Caco-2 (cell line): ENCODE measurements around the gene C1orf35. TPM values are rescaled to one million over a fixed set of nuclear protein-coding genes. Genes with fewer than 3 reads are reported as not detected.

Experiments used
- Bru-seq: library from RNA; stranded (reverse); fragments of 400-500 nt; gene quantifications from one replicate; lab custom pipeline; 2021; lab: Mats Ljungman, UMichigan
- BruChase-seq, 2 experiments: library from RNA; stranded (reverse); fragments of 400-500 nt; gene quantifications; one replicate each; lab custom pipeline; 2021; lab: Mats Ljungman, UMichigan
- BruUV-seq: library from RNA; stranded (reverse); fragments of 400-500 nt; replicated peaks from 2 replicates; lab custom pipeline; 2021; lab: Mats Ljungman, UMichigan
- CTCF ChIA-PET: fragments of 300-600 bp; sonication (Branson Sonifier 250); formaldehyde crosslinking; loops from one replicate; lab custom pipeline; 2022; ENCODE audit warnings: antibody characterized with exemption; lab: Charles Lee
- POLR2A ChIA-PET: fragments of 300-600 bp; sonication (Branson Sonifier 250); formaldehyde crosslinking; loops from one replicate; lab custom pipeline; 2022; ENCODE audit warnings: antibody characterized with exemption; lab: Charles Lee
- DNase-seq, 2 experiments: peaks; one replicate each; pipeline versions ENCODE4 v3.0.0 to v3.0.0-alpha.2; 2020 to 2022
- H3K27me3 ChIP-seq: replicated peaks from 2 replicates; pipeline ENCODE4 v1.6.0; 2011; ENCODE audit warnings: low read length; ENCODE audit not compliant: control insufficient read depth, insufficient read depth
- H3K36me3 ChIP-seq: 2 replicates; pipeline ENCODE4 v1.5.1; 2011; ENCODE audit warnings: low read length; ENCODE audit not compliant: control insufficient read depth, insufficient read depth
- H3K4me1 ChIP-seq: fragments of 250-450 bp; sonication (Bioruptor Pico); 2 replicates; pipeline ENCODE4 v1.5.1; 2020; ENCODE audit warnings: mild to moderate bottlenecking
- H3K4me3 ChIP-seq: 2 replicates; pipeline ENCODE4 v1.5.1; 2011; ENCODE audit warnings: low read depth, mild to moderate bottlenecking, control low read depth, low read length
- H3K9me3 ChIP-seq: fragments of 250-450 bp; sonication (Bioruptor Pico); 2 replicates; pipeline ENCODE4 v1.5.1; 2020; ENCODE audit warnings: mild to moderate bottlenecking, moderate library complexity
- H3K27ac Mint-ChIP-seq: one replicate; pipeline ENCODE4 v1.8.0; 2022; ENCODE audit warnings: mixed read lengths; ENCODE audit not compliant: unreplicated experiment
- H3K27me3 Mint-ChIP-seq: one replicate; pipeline ENCODE4 v1.8.0; 2022; ENCODE audit warnings: mixed read lengths; ENCODE audit not compliant: insufficient read depth, unreplicated experiment
- H3K36me3 Mint-ChIP-seq: one replicate; pipeline ENCODE4 v1.8.0; 2022; ENCODE audit warnings: mild to moderate bottlenecking, mixed read lengths; ENCODE audit not compliant: insufficient read depth, unreplicated experiment
- H3K4me1 Mint-ChIP-seq: one replicate; pipeline ENCODE4 v1.8.0; 2022; ENCODE audit warnings: low read depth, mixed read lengths; ENCODE audit not compliant: unreplicated experiment
- H3K4me3 Mint-ChIP-seq: one replicate; pipeline ENCODE4 v1.8.0; 2022; ENCODE audit warnings: mild to moderate bottlenecking, moderate library complexity, mixed read lengths; ENCODE audit not compliant: unreplicated experiment
- H3K9me3 Mint-ChIP-seq: one replicate; pipeline ENCODE4 v1.8.0; 2022; ENCODE audit warnings: mixed read lengths; ENCODE audit not compliant: unreplicated experiment
- intact Hi-C: fragments of 100-400 bp; cut with micrococcal nuclease; formaldehyde crosslinking; loops from one replicate; pipeline ENCODE4 v1.10.0; 2022; ENCODE audit not compliant: unreplicated experiment
- long read RNA-seq: library from polyadenylated mRNA; stranded (forward); transcript quantifications from one replicate; pipeline ENCODE4 v2.0.0, GENCODE V29; 2022
- total RNA-seq: library from RNA; stranded (reverse); gene quantifications from 2 replicates; pipeline ENCODE4 v1.2.3, GENCODE V29; 2022
- TF ChIP-seq, protein P1 (sequence below), 2 experiments: fragments of 200-600 bp in 1 of 2; IDR thresholded peaks; 1 replicate in 1 of 2; 2 replicates in 1 of 2; pipeline versions ENCODE4 v1.5.1 to v1.8.0; 2011 to 2022; ENCODE audit warnings: antibody characterized with exemption in 1 of 2, control low read depth in 1 of 2, inconsistent platforms in 1 of 2, low read depth in 1 of 2, low read length in 1 of 2, mild to moderate bottlenecking in 1 of 2, moderate library complexity in 1 of 2; ENCODE audit not compliant: insufficient read depth in 1 of 2, severe bottlenecking in 1 of 2, unreplicated experiment in 1 of 2

Gene C1orf35
- total RNA-seq (34.2 and 34.5 TPM in 2 replicates), Bru-seq, nascent RNA (percentile 71 among the genes with signal in this experiment), BruChase-seq, experiment 1, labeled RNA remaining after a 2-hour chase (percentile 91 among the genes with signal in this experiment), BruChase-seq, experiment 2, labeled RNA remaining after a 6-hour chase (percentile 87 among the genes with signal in this experiment)
- long read RNA-seq, transcript C1orf35-201 (8 exons, 1,427 nt) = major isoform, 64 of 119 reads
- long read RNA-seq, partial matches to known transcripts = 7 of 119 reads
- long read RNA-seq, other reads (novel, unspliced or antisense) = 44 of 119 reads

GRCh38 chr1:228102791-228103620 is at the start of gene C1orf35:
Gene C1orf35, minus strand, starts transcription at chr1:228103325. Its CDS starts 98 bp downstream, at chr1:228103227.
- H3K4me1 ChIP-seq = peaks cover 23% of the 10 kb centered on the region
- peak within 1 kb of the TSS; percentile 98 for H3K4me3 ChIP-seq
- peaks cover 4% of the 10 kb centered on the region; the same call in 1 of the 2 replicates for H3K36me3 ChIP-seq
- TF ChIP-seq, protein P1, sequence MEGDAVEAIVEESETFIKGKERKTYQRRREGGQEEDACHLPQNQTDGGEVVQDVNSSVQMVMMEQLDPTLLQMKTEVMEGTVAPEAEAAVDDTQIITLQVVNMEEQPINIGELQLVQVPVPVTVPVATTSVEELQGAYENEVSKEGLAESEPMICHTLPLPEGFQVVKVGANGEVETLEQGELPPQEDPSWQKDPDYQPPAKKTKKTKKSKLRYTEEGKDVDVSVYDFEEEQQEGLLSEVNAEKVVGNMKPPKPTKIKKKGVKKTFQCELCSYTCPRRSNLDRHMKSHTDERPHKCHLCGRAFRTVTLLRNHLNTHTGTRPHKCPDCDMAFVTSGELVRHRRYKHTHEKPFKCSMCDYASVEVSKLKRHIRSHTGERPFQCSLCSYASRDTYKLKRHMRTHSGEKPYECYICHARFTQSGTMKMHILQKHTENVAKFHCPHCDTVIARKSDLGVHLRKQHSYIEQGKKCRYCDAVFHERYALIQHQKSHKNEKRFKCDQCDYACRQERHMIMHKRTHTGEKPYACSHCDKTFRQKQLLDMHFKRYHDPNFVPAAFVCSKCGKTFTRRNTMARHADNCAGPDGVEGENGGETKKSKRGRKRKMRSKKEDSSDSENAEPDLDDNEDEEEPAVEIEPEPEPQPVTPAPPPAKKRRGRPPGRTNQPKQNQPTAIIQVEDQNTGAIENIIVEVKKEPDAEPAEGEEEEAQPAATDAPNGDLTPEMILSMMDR (IDR thresholded peaks at IDR 0.05; ENCODE audit: insufficient read depth in 1 of 2, low read depth in 1 of 2, low read length in 1 of 2, severe bottlenecking in 1 of 2, unreplicated experiment in 1 of 2) = no peak
- H3K9me3 ChIP-seq = no peaks in the 10 kb centered on the region
- TSS peak; percentile 16 for BruUV-seq
- H3K27me3 ChIP-seq = no peaks in the 10 kb centered on the region
- H3K27ac Mint-ChIP-seq = peak within 1 kb of the TSS; percentile 97
- peaks cover 60% of the 10 kb centered on the region for H3K36me3 Mint-ChIP-seq
- no peaks in the 10 kb centered on the region for H3K9me3 Mint-ChIP-seq
- H3K4me3 Mint-ChIP-seq = peak within 1 kb of the TSS; percentile 93
- POLR2A ChIA-PET = no interaction called here
- DNase-seq = peak; percentile 95 to 97
- no peaks in the 10 kb centered on the region for H3K27me3 Mint-ChIP-seq
- H3K4me1 Mint-ChIP-seq = peaks cover 14% of the 10 kb centered on the region
- intact Hi-C loops = loop anchor here (10.0 kb wide), 1 partner anchor 618 kb away; no protein-coding TSS in a partner anchor
- CTCF ChIA-PET = no interaction called here

- BruUV-seq = no TSS peak
- Histone ChIP-seq H3K36me3 (no peaks in the 10 kb centered on the region), H3K27me3 (no peaks in the 10 kb centered on the region), H3K4me1 (peaks cover 6% of the 10 kb centered on the region; the same call in 1 of the 2 replicates), H3K4me3 (no peak overlapping the region), H3K9me3 (no peaks in the 10 kb centered on the region)
- Mint-ChIP-seq H3K27me3 (no peaks in the 10 kb centered on the region), H3K27ac (no peak overlapping the region), H3K36me3 (peaks cover 7% of the 10 kb centered on the region), H3K9me3 (no peaks in the 10 kb centered on the region), H3K4me3 (no peak overlapping the region), H3K4me1 (no peaks in the 10 kb centered on the region)
- intact Hi-C loops = no loop called here
- POLR2A ChIA-PET = no interaction called here
- DNase-seq = no peak
- CTCF ChIA-PET = interaction anchor here (0.6 to 0.7 kb wide), 2 partner anchors 100 to 154 kb away, joined by 4 to 6 read pairs; no protein-coding TSS in a partner anchor
- TF ChIP-seq, protein P1 (IDR thresholded peaks at IDR 0.05; ENCODE audit: insufficient read depth in 1 of 2, low read depth in 1 of 2, low read length in 1 of 2, severe bottlenecking in 1 of 2, unreplicated experiment in 1 of 2) = no peak
These were observed 49.8 kb upstream of the C1orf35 start for GRCh38 chr1:228152918-228153258.
